D341Med (cell line): ENCODE data around the gene ADAT3.

Source experiments
- DNase-seq: peaks from one replicate; pipeline ENCODE4 v3.0.0; 2012; ENCODE audit warnings: low spot score

Gene ADAT3

DNA sequence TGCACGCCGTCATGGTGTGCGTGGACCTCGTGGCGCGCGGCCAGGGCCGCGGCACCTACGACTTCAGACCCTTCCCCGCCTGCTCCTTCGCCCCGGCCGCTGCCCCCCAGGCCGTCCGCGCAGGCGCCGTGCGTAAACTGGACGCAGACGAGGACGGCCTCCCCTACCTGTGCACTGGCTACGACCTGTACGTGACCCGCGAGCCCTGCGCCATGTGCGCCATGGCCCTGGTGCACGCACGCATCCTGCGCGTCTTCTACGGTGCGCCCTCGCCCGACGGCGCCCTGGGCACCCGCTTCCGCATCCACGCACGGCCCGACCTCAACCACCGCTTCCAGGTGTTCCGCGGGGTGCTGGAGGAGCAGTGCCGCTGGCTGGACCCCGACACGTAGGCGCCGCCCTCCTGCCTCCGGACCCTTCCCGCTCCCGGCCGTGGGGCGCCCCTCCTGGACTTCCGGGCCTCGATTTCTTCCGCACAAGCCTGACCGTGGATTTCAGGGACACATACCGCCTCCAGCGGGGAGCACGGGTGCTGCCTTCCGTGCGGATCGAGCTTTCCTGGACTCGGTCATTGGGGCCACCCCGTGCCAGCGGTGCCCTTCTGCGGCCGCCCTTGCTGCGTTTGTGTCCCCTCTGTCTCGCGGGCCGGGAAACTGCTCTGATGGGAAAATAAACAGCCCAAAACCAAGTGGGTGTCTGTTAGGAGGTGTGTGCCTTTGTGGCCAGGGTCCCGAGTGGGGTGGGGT lies 7.7 kb downstream of the ADAT3 start:
- no peak for DNase-seq

- DNase-seq, result peak; percentile 32
These were observed 8.8 kb downstream of the ADAT3 start for GRCh38 chr19:1913781-1914577.

- DNase-seq, result peak; percentile 21
These were observed 9.7 kb downstream of the ADAT3 start for GRCh38 chr19:1914826-1915341.

- DNase-seq, result no peak
These were observed 11.9 kb downstream of the ADAT3 start for GRCh38 chr19:1917146-1917545.

GRCh38 chr19:1917926-1918325 lies 12.7 kb downstream of the ADAT3 start:
- DNase-seq, result peak; percentile 16

- DNase-seq, result no peak
These were observed 13.8 kb downstream of the ADAT3 start for GRCh38 chr19:1918975-1919374.

DNA sequence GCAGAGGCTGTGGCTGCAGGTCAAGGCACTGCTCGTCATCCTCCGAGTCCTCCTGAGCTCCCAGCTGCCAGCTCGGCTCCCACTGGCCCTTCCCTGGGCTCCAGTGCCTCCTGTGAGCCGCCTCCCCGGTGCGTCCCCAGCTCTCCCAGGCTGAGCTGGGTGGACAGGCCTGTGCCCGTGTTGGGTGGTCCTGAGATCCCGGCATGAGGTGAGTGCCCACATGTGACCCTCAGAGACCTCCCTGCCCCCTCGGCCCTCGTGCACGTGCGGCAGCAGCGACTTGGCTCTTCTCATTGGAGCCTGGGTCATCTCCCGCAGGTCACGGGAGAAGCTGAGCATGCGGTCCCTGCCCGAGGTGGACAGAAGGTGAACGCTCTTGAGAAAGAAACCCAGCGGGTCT lies 15.4 kb downstream of the ADAT3 start:
- DNase-seq, result no peak

- DNase-seq, result no peak
These were observed 16.1 kb downstream of the ADAT3 start for GRCh38 chr19:1921326-1921725.

- no peak for DNase-seq
These were observed 16.6 kb downstream of the ADAT3 start for GRCh38 chr19:1921825-1922224.

GRCh38 chr19:1922803-1923202 lies 17.6 kb downstream of the ADAT3 start:
- no peak for DNase-seq

- DNase-seq, result no peak
These were observed 18.1 kb downstream of the ADAT3 start for GRCh38 chr19:1923319-1923718.

DNA sequence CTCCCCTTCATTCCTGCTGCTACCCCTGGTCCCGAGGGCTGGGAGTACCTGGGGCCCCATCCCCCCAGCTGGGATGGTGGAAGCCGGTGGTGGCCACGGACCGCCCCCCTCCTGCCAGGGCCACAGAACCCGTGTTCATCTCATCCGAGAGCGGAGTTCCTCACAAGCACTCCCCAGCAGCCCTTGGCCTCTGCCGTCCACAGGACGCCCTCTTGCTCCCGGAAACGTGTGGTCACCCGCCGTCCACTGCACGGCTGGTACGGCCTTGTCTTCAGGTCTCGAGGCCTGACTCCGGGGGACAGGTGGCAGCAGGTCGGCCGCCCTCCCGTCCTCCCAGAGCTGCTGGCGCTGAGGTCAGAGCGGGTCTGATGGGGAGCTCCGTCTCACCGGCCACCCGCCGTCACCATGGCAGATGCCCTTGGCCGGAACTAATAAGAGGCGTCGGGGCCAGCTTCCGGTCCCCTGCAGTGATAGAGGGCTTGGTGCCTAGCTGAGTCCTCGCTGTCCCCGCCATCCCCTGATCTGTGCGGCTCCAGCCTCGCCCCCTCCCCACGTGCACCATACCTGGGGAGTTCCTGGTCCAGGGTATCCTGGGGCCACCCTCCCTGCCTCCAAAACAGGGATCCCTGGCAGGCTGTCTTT lies 19.2 kb downstream of the ADAT3 start:
- DNase-seq, result no peak

DNA sequence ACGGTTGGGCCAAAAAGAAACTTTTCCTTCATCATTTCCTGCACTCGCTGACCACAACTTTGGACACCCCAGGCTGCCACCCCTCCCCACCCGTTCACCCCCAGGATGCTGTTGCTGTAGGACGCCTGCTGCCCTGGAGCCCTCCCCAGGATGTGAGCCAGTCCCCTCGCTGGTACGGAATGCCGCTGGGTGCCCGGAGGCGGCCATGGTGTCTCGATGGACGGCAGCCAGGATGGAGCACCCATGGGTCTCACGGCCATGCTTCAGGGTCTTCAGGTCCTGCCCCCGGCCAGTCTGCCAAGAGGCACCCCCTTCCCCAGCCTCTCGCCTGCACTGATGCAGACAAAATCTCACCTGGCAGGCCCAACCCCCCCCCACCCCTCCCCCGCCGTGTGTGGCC lies 20.3 kb downstream of the ADAT3 start:
- no peak for DNase-seq

DNA sequence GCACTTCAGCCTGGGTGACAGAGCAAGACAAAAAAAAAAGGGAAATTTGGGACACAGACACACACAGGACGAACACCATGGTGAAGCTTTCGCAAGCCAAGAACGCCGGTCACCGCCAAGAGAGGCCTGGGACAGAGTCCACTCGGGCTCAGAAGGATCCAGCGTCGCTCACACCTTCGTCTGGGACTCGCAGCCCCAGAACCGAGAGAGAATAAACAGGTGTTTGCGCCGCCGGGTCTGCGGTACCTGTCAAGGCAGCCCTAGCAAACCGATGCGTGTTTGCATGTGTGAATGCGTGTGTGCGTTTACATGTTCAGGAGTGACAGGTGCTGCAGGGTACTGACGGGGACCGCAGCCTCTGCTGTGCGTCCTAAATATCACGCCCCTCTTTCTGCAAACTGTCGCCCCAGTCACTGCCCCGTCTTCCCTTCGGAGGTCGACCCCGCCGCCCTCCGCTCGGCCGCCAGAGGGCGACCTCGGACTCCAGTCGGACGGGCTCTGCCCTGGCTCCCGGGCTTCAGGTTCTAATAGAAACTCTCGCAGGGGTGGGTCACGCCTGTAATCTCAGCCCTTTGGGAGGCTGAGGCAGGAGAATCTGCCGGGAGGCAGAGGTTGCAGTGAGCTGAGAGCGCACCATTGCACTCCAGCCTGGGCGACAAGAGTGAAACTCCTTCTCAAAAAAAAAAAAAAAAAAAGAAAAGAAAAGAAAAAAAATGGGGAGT lies 24.0 kb downstream of the ADAT3 start:
- peak; percentile 92 for DNase-seq

DNA sequence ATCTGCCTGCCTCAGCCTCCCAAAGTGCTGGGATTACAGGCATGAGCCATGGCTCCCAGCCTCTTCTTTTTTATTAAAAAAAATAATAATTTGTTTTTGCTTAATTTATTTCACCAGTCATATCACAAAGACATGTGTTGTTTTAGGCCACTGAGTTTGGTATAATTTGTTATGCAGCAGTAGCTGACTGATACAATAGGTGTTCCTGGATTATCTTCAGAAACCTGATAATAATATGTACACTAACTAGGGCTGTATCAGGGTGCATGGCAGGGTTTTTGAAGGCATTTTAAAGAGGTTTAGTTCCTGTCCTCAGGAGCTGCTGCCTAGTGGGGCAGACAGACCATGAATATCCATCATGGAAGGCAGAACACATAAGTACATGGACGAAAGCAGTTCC lies 26.2 kb downstream of the ADAT3 start:
- DNase-seq, result no peak

DNA sequence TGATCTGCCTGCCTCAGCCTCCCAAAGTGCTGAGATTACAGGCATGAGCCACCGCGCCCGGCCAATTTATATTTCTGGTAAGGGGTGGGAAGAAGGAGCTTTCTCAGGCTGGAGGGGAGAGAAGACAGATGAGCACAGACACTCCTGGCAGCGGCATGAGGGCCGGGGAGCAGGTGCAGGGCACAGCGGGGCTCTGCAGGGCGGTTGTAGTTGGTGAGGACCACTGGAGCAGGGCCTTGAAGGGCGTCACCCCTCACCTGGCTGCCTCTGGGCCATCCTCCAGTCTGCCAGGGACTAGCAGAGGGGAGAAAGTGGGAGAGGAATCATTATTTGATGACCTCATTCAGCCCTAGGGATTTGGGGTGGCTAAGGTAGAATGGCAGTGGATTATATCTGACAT lies 27.2 kb downstream of the ADAT3 start:
- no peak for DNase-seq

DNA sequence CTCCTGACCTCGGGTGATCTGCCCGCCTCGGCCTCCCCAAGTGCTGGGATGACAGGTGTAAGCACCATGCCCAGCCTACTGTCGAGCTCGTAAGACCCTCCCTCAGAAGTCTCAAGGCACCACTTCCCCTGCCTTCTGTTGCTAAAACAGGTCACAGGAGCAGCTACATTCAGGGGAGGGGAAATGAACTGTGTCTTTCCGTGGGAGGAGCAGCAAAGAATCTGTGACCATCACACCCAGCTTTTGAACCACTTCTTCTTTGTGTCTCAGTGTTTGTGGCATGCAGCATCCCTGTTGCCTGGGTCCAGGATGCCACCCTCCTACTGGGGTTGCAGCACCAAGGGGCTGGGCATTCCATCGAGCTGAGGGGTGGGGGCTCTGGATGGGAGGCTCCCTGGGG lies 28.0 kb downstream of the ADAT3 start:
- no peak for DNase-seq

DNA sequence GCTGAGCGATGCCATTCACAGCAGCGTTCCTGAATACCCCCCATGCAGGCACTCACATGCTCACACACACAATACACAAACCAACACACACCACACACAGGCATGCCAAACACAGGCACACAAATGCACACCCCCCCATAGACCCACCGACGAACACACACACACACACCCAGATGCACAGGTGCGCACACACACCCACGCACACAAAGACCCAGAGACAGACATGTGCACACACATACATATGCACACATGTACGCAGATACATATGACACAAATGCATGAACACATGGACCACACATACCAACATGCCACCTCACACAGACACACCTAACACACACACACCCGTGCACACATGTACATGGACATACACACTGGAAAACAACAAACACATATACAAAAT lies 28.7 kb downstream of the ADAT3 start:
- no peak for DNase-seq

GRCh38 chr19:1935484-1936208 lies 30.4 kb downstream of the ADAT3 start:
- no peak for DNase-seq

DNA sequence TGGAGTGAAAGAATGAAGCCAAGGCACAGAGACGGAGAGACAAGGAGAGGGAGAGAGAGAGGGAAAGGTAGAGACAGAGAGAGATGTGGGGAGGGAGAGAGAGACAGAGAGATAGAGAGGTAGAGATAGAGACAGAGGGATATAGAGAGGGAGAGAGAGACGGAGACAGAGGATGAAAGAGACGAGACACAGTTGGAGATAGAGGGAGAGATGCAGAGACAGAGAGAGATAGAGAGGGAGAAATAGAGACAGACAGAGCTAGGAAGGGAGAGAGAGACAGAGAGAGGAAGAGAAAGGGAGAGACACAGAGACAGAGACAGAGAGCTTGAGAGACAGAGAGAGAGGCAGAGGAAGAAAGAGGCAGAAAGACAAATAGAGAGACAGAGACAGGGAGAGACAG lies 31.2 kb downstream of the ADAT3 start:
- no peak for DNase-seq

GRCh38 chr19:1936916-1937610 lies 31.9 kb downstream of the ADAT3 start:
- no peak for DNase-seq
